Measurements from ENCODE around the gene RALGDS.
"Not testable (repeated sequence)": the region's sequence is repeated elsewhere in the genome, so short reads cannot be mapped to it uniquely, and the experiment has no call there.

DNA sequence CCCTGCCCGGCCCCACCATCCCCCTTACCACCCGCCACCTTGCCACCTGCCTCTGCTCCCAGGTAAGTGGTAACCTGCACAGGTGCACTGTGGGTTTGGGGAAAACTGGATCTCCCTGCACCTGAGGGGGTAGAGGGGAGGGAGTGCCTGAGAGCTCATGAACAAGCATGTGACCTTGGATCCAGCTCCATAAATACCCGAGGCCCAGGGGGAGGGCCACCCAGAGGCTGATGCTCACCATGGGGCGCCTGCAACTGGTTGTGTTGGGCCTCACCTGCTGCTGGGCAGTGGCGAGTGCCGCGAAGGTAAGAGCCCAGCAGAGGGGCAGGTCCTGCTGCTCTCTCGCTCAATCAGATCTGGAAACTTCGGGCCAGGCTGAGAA, 59.3 kb downstream of the RALGDS start, which contains the start of gene CEL:
- TF ChIP-seq, protein P1, sequence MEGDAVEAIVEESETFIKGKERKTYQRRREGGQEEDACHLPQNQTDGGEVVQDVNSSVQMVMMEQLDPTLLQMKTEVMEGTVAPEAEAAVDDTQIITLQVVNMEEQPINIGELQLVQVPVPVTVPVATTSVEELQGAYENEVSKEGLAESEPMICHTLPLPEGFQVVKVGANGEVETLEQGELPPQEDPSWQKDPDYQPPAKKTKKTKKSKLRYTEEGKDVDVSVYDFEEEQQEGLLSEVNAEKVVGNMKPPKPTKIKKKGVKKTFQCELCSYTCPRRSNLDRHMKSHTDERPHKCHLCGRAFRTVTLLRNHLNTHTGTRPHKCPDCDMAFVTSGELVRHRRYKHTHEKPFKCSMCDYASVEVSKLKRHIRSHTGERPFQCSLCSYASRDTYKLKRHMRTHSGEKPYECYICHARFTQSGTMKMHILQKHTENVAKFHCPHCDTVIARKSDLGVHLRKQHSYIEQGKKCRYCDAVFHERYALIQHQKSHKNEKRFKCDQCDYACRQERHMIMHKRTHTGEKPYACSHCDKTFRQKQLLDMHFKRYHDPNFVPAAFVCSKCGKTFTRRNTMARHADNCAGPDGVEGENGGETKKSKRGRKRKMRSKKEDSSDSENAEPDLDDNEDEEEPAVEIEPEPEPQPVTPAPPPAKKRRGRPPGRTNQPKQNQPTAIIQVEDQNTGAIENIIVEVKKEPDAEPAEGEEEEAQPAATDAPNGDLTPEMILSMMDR (tag by site-specific recombination; IDR thresholded peaks at IDR 0.05): not testable (repeated sequence)
- not testable (repeated sequence) for TF ChIP-seq ZNF76 (tag by site-specific recombination; IDR thresholded peaks at IDR 0.05; ENCODE audit: borderline replicate concordance, low read depth)
- TF ChIP-seq, protein P2, sequence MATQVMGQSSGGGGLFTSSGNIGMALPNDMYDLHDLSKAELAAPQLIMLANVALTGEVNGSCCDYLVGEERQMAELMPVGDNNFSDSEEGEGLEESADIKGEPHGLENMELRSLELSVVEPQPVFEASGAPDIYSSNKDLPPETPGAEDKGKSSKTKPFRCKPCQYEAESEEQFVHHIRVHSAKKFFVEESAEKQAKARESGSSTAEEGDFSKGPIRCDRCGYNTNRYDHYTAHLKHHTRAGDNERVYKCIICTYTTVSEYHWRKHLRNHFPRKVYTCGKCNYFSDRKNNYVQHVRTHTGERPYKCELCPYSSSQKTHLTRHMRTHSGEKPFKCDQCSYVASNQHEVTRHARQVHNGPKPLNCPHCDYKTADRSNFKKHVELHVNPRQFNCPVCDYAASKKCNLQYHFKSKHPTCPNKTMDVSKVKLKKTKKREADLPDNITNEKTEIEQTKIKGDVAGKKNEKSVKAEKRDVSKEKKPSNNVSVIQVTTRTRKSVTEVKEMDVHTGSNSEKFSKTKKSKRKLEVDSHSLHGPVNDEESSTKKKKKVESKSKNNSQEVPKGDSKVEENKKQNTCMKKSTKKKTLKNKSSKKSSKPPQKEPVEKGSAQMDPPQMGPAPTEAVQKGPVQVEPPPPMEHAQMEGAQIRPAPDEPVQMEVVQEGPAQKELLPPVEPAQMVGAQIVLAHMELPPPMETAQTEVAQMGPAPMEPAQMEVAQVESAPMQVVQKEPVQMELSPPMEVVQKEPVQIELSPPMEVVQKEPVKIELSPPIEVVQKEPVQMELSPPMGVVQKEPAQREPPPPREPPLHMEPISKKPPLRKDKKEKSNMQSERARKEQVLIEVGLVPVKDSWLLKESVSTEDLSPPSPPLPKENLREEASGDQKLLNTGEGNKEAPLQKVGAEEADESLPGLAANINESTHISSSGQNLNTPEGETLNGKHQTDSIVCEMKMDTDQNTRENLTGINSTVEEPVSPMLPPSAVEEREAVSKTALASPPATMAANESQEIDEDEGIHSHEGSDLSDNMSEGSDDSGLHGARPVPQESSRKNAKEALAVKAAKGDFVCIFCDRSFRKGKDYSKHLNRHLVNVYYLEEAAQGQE (tag by site-specific recombination; IDR thresholded peaks at IDR 0.05): not testable (repeated sequence)
